Embryonic facial prominence (tissue), 1 donor: Measurements from ENCODE around the gene ADAM12.
"Not testable (repeated sequence)": the region's sequence is repeated elsewhere in the genome, so short reads cannot be mapped to it uniquely, and the experiment has no call there.

Experiments used
- DNase-seq: peaks from one replicate; pipeline ENCODE4 v3.0.0-alpha.2; 2016; ENCODE audit errors: extremely low spot score

The ADAM12 gene

GRCh38 chr10:126374435-126374834, 13.8 kb downstream of the ADAM12 start:
- DNase-seq: no peak

DNA sequence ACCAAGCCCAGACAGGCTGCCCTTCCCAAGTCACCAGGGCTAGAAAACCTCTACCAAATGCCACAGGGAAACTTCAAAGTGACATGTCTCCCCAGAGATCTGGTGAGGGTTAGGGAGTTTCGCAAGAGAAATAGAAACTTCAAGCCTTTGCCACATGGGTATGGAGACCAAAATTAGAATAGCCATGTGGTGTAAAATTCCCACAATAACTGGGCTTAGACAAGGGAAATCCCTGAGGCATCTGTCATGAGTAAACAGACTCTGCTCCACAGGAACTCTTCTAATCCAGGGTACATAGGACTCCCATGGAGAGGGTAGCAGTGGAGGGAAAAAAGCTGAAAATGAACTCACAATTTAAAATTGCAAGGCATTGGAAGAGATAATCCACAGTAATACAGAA, 14.3 kb downstream of the ADAM12 start:
- DNase-seq: no peak

GRCh38 chr10:126373147-126373546, 15.1 kb downstream of the ADAM12 start:
- DNase-seq: no peak

GRCh38 chr10:126372396-126372795, 15.9 kb downstream of the ADAM12 start:
- DNase-seq: no peak

DNA sequence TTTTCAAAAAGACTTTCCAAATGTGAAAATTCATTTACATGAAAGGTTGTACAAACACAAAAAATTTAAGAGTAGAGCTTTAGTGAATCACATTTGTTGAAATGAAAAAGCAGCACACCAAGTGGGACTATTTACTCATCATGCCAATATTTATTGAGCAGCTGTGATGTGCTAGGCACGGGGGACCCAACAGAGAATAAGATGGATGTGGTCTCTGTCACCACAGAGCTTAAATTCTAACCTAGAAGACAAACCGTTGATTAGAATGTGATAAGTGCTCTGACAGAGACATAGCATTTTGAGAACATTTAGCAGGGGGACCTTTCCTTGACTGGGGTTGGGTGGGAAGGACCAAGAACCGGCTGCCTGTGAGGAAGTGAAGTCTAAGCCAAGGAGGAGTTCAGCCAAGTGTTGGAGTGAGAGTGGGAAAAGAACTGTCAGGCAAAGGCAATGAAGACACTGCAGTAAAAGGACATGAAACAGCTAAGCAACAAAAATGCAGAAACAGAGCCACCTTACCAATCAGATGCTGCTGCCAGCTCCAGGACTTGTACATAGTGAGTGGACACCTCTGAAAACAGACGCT, 19.1 kb downstream of the ADAM12 start:
- no peak for DNase-seq

DNA sequence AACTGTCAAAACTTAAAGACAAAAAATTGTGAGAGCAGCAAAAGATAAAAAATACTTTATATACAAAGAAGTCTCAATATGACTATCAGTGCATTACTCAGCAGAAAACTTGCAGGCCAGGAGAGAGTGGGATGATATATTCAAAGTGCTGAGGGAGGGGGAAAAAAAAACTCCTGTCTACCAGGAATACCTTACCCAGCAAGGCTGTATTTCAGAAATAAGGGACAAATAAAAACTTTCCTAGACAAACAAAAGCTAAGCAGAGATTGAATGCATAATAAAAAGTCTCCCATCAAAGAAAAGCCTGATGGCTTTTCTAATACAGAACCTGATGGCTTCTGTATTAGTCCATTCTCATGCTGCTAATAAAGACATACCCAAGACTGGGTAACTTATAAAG, 31.1 kb downstream of the ADAM12 start:
- no peak for DNase-seq

- DNase-seq: no peak
These were observed 34.6 kb downstream of the ADAM12 start for GRCh38 chr10:126353666-126354065.

GRCh38 chr10:126352453-126352852, 35.8 kb downstream of the ADAM12 start:
- DNase-seq: no peak

GRCh38 chr10:126351021-126351420, 37.3 kb downstream of the ADAM12 start:
- DNase-seq: no peak

DNA sequence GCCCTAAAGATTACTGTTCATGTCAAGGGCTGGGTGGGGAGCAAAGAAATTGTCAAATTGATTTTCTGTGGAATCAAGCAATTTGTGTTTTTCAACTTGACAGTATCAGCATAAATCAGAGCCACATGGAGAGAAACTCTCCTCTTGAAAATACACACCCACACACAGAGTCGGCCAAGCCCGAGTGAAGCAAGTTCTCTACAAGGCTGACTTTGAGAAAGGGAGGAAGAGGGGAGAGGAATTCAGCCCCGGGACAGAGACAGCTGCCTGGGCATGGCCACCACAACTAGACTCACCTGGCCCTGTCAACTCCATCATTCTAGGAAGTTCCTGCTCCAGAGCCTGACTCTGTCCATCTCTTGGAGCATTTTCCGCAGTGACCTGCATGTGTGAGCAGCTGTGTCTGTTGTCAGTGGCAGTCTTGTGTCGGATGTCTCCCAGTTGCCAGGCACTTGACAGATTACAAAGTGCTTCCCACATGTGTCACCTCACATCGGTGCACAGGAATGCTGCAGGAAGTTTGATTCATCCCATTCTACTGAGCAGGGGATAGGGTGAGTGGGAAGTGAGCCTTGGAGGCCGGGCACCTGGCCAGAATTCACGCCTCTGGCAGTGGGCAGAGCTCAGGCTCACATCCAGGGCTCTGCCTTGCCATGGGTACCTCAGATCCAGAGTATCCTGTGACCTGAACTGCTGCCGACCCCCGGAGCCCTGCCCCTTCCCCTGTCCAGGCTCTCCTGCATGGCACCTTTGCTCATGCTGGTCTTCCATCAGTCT, 37.9 kb downstream of the ADAM12 start:
- no peak for DNase-seq

DNA sequence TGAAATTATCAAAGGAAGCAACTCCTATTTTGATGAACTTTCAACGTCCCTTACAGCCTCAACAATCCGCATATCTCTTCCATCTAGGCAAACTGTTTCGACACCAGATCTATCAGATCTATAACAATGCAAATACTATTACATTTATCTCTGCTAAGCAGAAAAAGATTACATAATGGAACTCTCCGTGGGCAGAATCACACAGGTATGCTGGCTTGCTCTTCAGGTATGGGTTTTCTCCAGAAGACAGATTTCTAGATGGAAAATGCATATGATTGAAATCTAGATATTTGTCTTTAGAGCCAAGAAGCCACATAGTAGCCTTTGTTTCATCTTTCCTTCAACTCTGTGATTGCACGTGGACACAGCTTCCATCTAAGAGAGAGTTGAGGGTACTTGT, 38.6 kb downstream of the ADAM12 start:
- DNase-seq: no peak

DNA sequence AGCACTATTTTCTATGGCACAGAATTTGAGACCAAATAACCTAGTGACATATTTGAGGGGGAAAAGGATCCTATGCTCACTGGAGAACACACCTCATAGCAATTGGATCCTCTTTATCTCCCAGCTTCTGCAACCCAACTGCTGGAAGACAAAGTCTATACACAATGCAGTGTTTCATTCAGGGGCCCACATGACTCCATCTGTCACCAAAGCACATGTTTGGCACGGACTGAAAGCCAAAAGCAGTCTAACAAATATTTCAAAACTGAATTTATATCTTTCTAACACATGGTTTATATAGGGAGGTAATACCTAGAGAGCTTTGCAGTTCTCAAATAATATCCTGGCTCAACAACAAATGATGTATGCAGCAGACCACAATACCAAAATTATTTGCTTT, 39.2 kb downstream of the ADAM12 start:
- no peak for DNase-seq

- not testable (repeated sequence) for DNase-seq
These were observed 44.8 kb downstream of the ADAM12 start for GRCh38 chr10:126343496-126343895.

DNA sequence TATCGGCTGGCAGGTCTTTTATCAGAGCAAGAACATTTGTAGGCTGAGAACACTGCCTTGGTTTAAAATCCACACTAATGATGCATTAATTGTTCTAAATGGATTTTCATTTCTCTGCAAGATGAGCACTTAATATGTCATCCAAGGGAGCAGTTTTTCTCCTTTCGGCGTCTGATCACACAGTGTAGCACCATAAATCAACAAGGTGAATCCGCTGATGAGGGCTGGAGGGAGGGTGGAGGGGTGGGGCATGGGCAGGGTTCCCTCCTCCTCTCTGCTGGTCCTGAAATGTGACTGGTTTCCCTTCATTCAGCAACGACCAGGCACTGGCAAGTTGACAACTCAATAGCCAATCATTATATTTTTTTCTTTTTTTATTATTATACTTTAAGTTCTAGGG, 45.6 kb downstream of the ADAM12 start:
- no peak for DNase-seq

GRCh38 chr10:126341491-126341890, 46.8 kb downstream of the ADAM12 start:
- DNase-seq: no peak

GRCh38 chr10:126337251-126337810, 50.9 kb downstream of the ADAM12 start:
- no peak for DNase-seq

DNA sequence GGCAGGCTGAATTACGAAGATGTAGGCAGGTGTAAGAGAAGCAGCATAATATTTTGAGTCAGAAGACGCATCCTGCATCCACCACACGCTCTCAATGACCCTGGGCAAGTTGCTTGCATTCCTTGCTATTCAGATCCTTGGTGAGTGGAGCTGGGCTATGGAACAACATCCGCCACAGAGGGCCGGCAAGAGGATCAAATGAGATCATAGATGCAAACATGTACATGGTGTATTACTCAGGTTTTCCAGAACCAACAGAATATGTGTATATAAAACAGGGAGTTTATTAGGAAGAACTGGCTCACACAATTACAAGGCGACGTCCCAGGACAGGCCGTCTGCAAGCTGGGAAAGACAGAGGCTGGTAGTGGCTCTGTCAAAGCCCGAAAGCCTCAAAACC, 51.5 kb downstream of the ADAM12 start:
- no peak for DNase-seq

DNA sequence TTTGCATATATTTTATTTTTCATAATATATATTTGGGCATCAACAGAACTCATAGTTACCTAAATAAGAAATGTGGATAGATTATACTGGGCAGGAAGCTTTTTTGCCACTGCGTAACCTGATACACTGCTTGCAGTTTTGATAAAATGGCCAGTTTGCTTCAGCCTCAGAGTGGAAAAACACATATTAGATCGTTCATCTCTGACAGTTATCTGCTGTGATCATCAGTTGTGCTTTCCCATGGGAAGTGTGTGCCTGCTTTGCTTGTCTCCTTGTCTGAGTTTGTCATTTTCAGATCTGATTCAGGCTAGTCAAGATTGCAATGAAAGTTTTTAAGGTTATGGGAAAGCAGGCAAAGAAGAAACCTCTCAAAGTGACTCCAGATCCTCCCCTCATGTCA, 54.0 kb downstream of the ADAM12 start:
- no peak for DNase-seq

- no peak for DNase-seq
These were observed 55.7 kb downstream of the ADAM12 start for GRCh38 chr10:126332576-126332975.

DNA sequence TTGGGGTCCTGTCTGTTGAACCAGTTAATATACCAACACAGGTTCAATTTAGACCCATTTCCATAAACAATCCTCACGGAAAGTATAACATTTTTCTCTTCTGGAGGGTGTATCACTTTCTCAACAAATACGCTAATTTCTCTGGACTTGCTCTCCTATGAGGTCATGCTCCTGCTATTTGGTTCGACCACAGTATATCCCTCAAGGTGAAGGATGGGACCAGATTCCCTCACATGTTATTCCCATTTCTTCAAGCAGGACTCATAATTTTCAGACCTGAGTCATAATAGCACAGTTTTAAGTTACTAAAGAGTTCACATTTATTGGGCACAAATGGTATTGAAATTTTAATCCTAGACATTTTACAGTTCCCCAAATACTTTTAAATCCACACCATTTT, 57.2 kb downstream of the ADAM12 start:
- DNase-seq: no peak

DNA sequence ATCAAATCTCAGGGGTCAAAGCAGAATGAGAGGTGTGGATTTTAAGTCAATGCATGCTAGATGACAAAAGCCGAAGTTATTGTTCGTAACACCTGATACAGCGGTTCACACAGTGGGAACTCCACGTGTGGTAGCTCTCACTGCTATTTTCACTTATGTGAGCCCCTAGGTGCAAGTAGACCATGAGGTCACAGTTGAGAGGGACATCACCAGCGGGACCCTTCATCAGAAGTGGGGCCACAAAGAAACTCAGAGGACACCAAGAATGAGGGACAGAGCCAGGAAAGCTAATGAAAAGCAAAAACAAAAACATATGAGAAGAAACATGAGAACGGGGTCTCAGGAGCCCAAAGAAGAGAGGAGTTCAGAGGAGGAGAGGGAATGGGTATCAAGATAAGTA, 63.5 kb downstream of the ADAM12 start:
- no peak for DNase-seq

GRCh38 chr10:126321440-126321839, 66.8 kb downstream of the ADAM12 start:
- DNase-seq: no peak

- no peak for DNase-seq
These were observed 70.5 kb downstream of the ADAM12 start for GRCh38 chr10:126317751-126318150.
